T-cell (primary cell): Measurements from ENCODE around the gene FBXO34. TPM values are rescaled to one million over a fixed set of nuclear protein-coding genes. Genes with fewer than 3 reads are reported as not detected.
"Not testable (repeated sequence)": the region's sequence is repeated elsewhere in the genome, so short reads cannot be mapped to it uniquely, and the experiment has no call there.

ENCODE experiments used
- ATAC-seq, 4 experiments: fragments of 200-7000 bp in 3 of 4; fragments of 150-1000 bp in 1 of 4; cut with Tn5 transposase; replicated peaks in 1 of 4; 1 replicate in 3 of 4; 2 replicates in 1 of 4; pipeline ENCODE4 v1.10.0; 2021; ENCODE audit warnings: moderate library complexity in 3 of 4, mild to moderate bottlenecking in 2 of 4, moderate number of reproducible peaks in 1 of 4
- CTCF ChIA-PET, 2 donors: fragments of 300-600 bp; sonication (Branson Sonifier 250); formaldehyde crosslinking; loops; one replicate each; lab custom pipeline; 2022; ENCODE audit warnings: antibody characterized with exemption in 2 of 2; lab: Charles Lee
- POLR2A ChIA-PET, 2 donors: fragments of 300-600 bp; sonication (Branson Sonifier 250); formaldehyde crosslinking; loops; one replicate each; lab custom pipeline; 2022; ENCODE audit warnings: antibody characterized with exemption in 2 of 2; lab: Charles Lee
- DNase-seq, 35 experiments: peaks; one replicate each; pipeline versions ENCODE4 v3.0.0 to v3.0.0-alpha.2; 2013 to 2023
- H3K27ac ChIP-seq: one replicate; pipeline ENCODE4 v1.5.1; 2013; ENCODE audit warnings: low read length
- H3K27me3 ChIP-seq, 2 experiments: replicated peaks in 1 of 2; 1 replicate in 1 of 2; 2 replicates in 1 of 2; pipeline versions ENCODE4 v1.6.1 to v1.7.0; 2013; ENCODE audit warnings: low read length in 1 of 2, mixed read lengths in 1 of 2; ENCODE audit not compliant: control insufficient read depth in 2 of 2, insufficient read depth in 2 of 2; ENCODE audit errors: extremely low read depth in 1 of 2
- H3K36me3 ChIP-seq, 2 donors: 1 replicate in 1 of 2; 2 replicates in 1 of 2; pipeline versions ENCODE4 v1.6.1 to v1.7.0; 2013; ENCODE audit warnings: low read length in 1 of 2; ENCODE audit not compliant: control insufficient read depth in 2 of 2, insufficient read depth in 1 of 2; ENCODE audit errors: extremely low read depth in 1 of 2
- H3K4me1 ChIP-seq, 2 experiments: 1 replicate in 1 of 2; 2 replicates in 1 of 2; pipeline versions ENCODE4 v1.6.1 to v1.7.0; 2013; ENCODE audit warnings: low read length in 2 of 2, mixed read lengths in 1 of 2; ENCODE audit not compliant: insufficient read depth in 2 of 2, control insufficient read depth in 1 of 2; ENCODE audit errors: extremely low read depth in 1 of 2
- H3K4me3 ChIP-seq, 2 donors: 1 replicate in 1 of 2; 2 replicates in 1 of 2; pipeline versions ENCODE4 v1.5.1 to v1.7.0; 2013; ENCODE audit warnings: mild to moderate bottlenecking in 2 of 2, low read length in 1 of 2, moderate library complexity in 1 of 2; ENCODE audit not compliant: control insufficient read depth in 1 of 2; ENCODE audit errors: extremely low read depth in 1 of 2
- H3K9me3 ChIP-seq: 2 replicates; pipeline ENCODE4 v1.7.0; 2013
- H3K27ac Mint-ChIP-seq, 2 donors: one replicate each; pipeline ENCODE4 v1.8.0; 2020 to 2021; ENCODE audit warnings: mild to moderate bottlenecking in 2 of 2, mixed read lengths in 2 of 2
- H3K27me3 Mint-ChIP-seq, 2 donors: one replicate each; pipeline ENCODE4 v1.8.0; 2021 to 2022; ENCODE audit warnings: mixed read lengths in 2 of 2
- H3K36me3 Mint-ChIP-seq: one replicate; pipeline ENCODE4 v1.8.0; 2021; ENCODE audit warnings: mixed read lengths
- H3K4me1 Mint-ChIP-seq, 3 donors: one replicate each; pipeline ENCODE4 v1.8.0; 2020 to 2022; ENCODE audit warnings: mixed read lengths in 3 of 3, mild to moderate bottlenecking in 1 of 3
- H3K4me3 Mint-ChIP-seq, 3 donors: one replicate each; pipeline ENCODE4 v1.8.0; 2020 to 2022; ENCODE audit warnings: mild to moderate bottlenecking in 3 of 3, mixed read lengths in 3 of 3, moderate library complexity in 3 of 3
- H3K9me3 Mint-ChIP-seq, 3 donors: one replicate each; pipeline ENCODE4 v1.8.0; 2020 to 2022; ENCODE audit warnings: mixed read lengths in 3 of 3
- WGBS: methylation state at CpG from one replicate; pipeline ENCODE4 v1.1.5; 2013; ENCODE audit warnings: missing lambda C conversion rate; ENCODE audit not compliant: insufficient coverage; 5-methylcytosine and 5-hydroxymethylcytosine counted together
- total RNA-seq, 35 experiments: library from RNA in 6 of 35; stranded (reverse) in 6 of 35; fragments of 120-200 nt in 1 of 35; gene quantifications; one replicate each; pipeline versions ENCODE4 v1.2.1 to v1.2.4 and lab custom pipeline; 2013 to 2026

Gene FBXO34
- total RNA-seq, 5 donors from 2014 or later (not counting 1 experiment from before 2014, with no cell fraction given): 22.1 to 36.9 (median 28.7) TPM

GRCh38 chr14:55309154-55309553 is 37.9 kb downstream of the FBXO34 start:
- WGBS: no CpG with 5 or more reads among the region's 2 CpGs
- no peaks in the 10 kb centered on the region for H3K27me3 Mint-ChIP-seq
- Histone ChIP-seq H3K27me3 (no peaks in the 10 kb centered on the region), H3K4me3 (no peak overlapping the region), H3K36me3 (peaks cover 2 to 4% of the 10 kb centered on the region in 2 donors), H3K9me3 (no peaks in the 10 kb centered on the region), H3K4me1 (peaks cover 0 to 3% of the 10 kb centered on the region in 2 experiments), H3K27ac (no peak overlapping the region)
- peaks cover 3 to 13% (median 9%) of the 10 kb centered on the region in 3 donors for H3K9me3 Mint-ChIP-seq
- peaks cover 13 to 45% (median 34%) of the 10 kb centered on the region in 3 donors for H3K4me1 Mint-ChIP-seq
- ChIA-PET POLR2A (interaction anchor here in 1 of 2 donors (0.6 to 0.8 kb wide), 2 partner anchors 21 to 44 kb away, joined by 3 read pairs; no protein-coding TSS in a partner anchor), CTCF (interaction anchor here in 1 of 2 donors (1.3 to 1.8 kb wide), 6 partner anchors 24 to 63 kb away, joined by 3 to 6 read pairs (median 4); no protein-coding TSS in a partner anchor)
- no peak for ATAC-seq
- H3K27ac Mint-ChIP-seq: no peak overlapping the region
- peaks cover 31% of the 10 kb centered on the region for H3K36me3 Mint-ChIP-seq
- no peak for DNase-seq
- H3K4me3 Mint-ChIP-seq: no peak overlapping the region

- ChIA-PET POLR2A (interaction anchor here (0.5 to 0.6 kb wide), 3 partner anchors 26 to 64 kb away, joined by 3 to 4 read pairs (median 3); no protein-coding TSS in a partner anchor), CTCF (interaction anchor here in 1 of 2 donors (1.3 to 1.8 kb wide), 4 partner anchors 23 to 45 kb away, joined by 3 to 5 read pairs (median 4); no protein-coding TSS in a partner anchor)
- Mint-ChIP-seq H3K4me1 (peaks cover 13 to 45% (median 36%) of the 10 kb centered on the region in 3 donors), H3K4me3 (no peak overlapping the region), H3K9me3 (peaks cover 3 to 13% (median 9%) of the 10 kb centered on the region in 3 donors), H3K36me3 (peaks cover 33% of the 10 kb centered on the region), H3K27me3 (no peaks in the 10 kb centered on the region), H3K27ac (no peak overlapping the region)
- H3K27me3 ChIP-seq: no peaks in the 10 kb centered on the region
- ATAC-seq: no peak
- H3K4me1 ChIP-seq: peaks cover 0 to 3% of the 10 kb centered on the region in 2 experiments
- 86% methylated on average over 1 of the region's 1 CpG for WGBS
- no peak overlapping the region for H3K27ac ChIP-seq
- no peaks in the 10 kb centered on the region for H3K9me3 ChIP-seq
- H3K36me3 ChIP-seq: peaks cover 2 to 4% of the 10 kb centered on the region in 2 donors
- no peak overlapping the region for H3K4me3 ChIP-seq
- DNase-seq: no peak
Measured at GRCh38 chr14:55309761-55310365, 38.6 kb downstream of the FBXO34 start.

- H3K4me3 Mint-ChIP-seq, H3K27ac Mint-ChIP-seq, POLR2A ChIA-PET, H3K27me3 ChIP-seq, H3K36me3 ChIP-seq, ATAC-seq, H3K4me1 ChIP-seq, DNase-seq, H3K27me3 Mint-ChIP-seq, H3K4me3 ChIP-seq, CTCF ChIA-PET, H3K9me3 ChIP-seq, H3K27ac ChIP-seq: not testable (repeated sequence)
- Mint-ChIP-seq H3K4me1 (peaks cover 5 to 36% (median 24%) of the 10 kb centered on the region in 3 donors), H3K9me3 (peaks cover 3 to 13% (median 9%) of the 10 kb centered on the region in 3 donors), H3K36me3 (peaks cover 51% of the 10 kb centered on the region)
- 100% methylated on average over 4 of the region's 5 CpGs for WGBS
Measured at GRCh38 chr14:55312379-55313030, 41.3 kb downstream of the FBXO34 start.

GRCh38 chr14:55313480-55313879 is 42.3 kb downstream of the FBXO34 start:
- ATAC-seq (no peak), DNase-seq (no peak)
- no peaks in the 10 kb centered on the region for H3K9me3 ChIP-seq
- ChIA-PET POLR2A (interaction anchor here in 1 of 2 donors (0.6 to 1.1 kb wide), 2 partner anchors 41 to 52 kb away, joined by 3 read pairs; no protein-coding TSS in a partner anchor), CTCF (no interaction called here)
- H3K27me3 Mint-ChIP-seq: no peaks in the 10 kb centered on the region
- H3K4me3 ChIP-seq: no peak overlapping the region
- peaks cover 0 to 31% (median 18%) of the 10 kb centered on the region in 3 donors for H3K4me1 Mint-ChIP-seq
- no peak overlapping the region for H3K27ac ChIP-seq
- no CpG with 5 or more reads among the region's 5 CpGs for WGBS
- H3K4me1 ChIP-seq: no peaks in the 10 kb centered on the region
- peaks cover 2 to 4% of the 10 kb centered on the region in 2 donors for H3K36me3 ChIP-seq
- peaks cover 56% of the 10 kb centered on the region for H3K36me3 Mint-ChIP-seq
- H3K4me3 Mint-ChIP-seq: no peak overlapping the region
- peaks cover 3 to 13% (median 9%) of the 10 kb centered on the region in 3 donors for H3K9me3 Mint-ChIP-seq
- H3K27ac Mint-ChIP-seq: no peak overlapping the region
- H3K27me3 ChIP-seq: no peaks in the 10 kb centered on the region

GRCh38 chr14:55314449-55314848 is 43.2 kb downstream of the FBXO34 start:
- Histone ChIP-seq H3K9me3 (no peaks in the 10 kb centered on the region), H3K4me3 (no peak overlapping the region), H3K4me1 (no peaks in the 10 kb centered on the region), H3K27ac (no peak overlapping the region), H3K27me3 (no peaks in the 10 kb centered on the region), H3K36me3 (peaks cover 2 to 4% of the 10 kb centered on the region in 2 donors)
- Mint-ChIP-seq H3K4me3 (no peak overlapping the region), H3K27me3 (no peaks in the 10 kb centered on the region), H3K4me1 (peaks cover 0 to 33% (median 18%) of the 10 kb centered on the region in 3 donors), H3K27ac (no peak overlapping the region), H3K36me3 (peaks cover 60% of the 10 kb centered on the region), H3K9me3 (peaks cover 3 to 13% (median 9%) of the 10 kb centered on the region in 3 donors)
- DNase-seq (no peak), ATAC-seq (no peak)
- CTCF ChIA-PET: interaction anchor here (0.5 to 0.9 kb wide), 3 partner anchors 40 to 808 kb away, joined by 3 to 4 read pairs (median 3); no protein-coding TSS in a partner anchor
- POLR2A ChIA-PET: interaction anchor here in 1 of 2 donors (0.5 kb wide), 1 partner anchor 53 kb away, joined by 4 read pairs; no protein-coding TSS in a partner anchor

GRCh38 chr14:55316564-55316963 is 45.3 kb downstream of the FBXO34 start:
- Histone ChIP-seq H3K27me3 (no peaks in the 10 kb centered on the region), H3K9me3 (no peaks in the 10 kb centered on the region), H3K27ac (no peak overlapping the region), H3K36me3 (peaks cover under 1 to 4% of the 10 kb centered on the region in 2 donors), H3K4me1 (no peaks in the 10 kb centered on the region), H3K4me3 (no peak overlapping the region)
- peaks cover 0 to 9% (median 0%) of the 10 kb centered on the region in 3 donors for H3K9me3 Mint-ChIP-seq
- H3K36me3 Mint-ChIP-seq: peaks cover 44% of the 10 kb centered on the region
- ChIA-PET CTCF (interaction anchor here (0.6 to 1.1 kb wide), 5 partner anchors 36 to 174 kb away, joined by 3 to 10 read pairs (median 5); no protein-coding TSS in a partner anchor), POLR2A (interaction anchor here (0.6 to 0.7 kb wide), 3 partner anchors 14 to 204 kb away, joined by 3 to 8 read pairs (median 5); no protein-coding TSS in a partner anchor)
- H3K4me1 Mint-ChIP-seq: peaks cover 0 to 24% (median 11%) of the 10 kb centered on the region in 3 donors
- ATAC-seq (no peak), DNase-seq (no peak)
- no peak overlapping the region for H3K4me3 Mint-ChIP-seq
- no peaks in the 10 kb centered on the region for H3K27me3 Mint-ChIP-seq
- WGBS: no CpG with 5 or more reads among the region's 4 CpGs
- peak overlapping the region in 1 of 2 donors; percentile 61 for H3K27ac Mint-ChIP-seq
